Vagina (tissue), 2 donors: Measurements from ENCODE around the gene ACSL1.

Source experiments
- CTCF ChIP-seq, 3 experiments: fragments of 450-650 bp in 2 of 3; fragments of 200-600 bp in 1 of 3; sonication (generic) in 1 of 3; IDR thresholded peaks; one replicate each; pipeline ENCODE4 v1.5.1; 2017 to 2019; ENCODE audit warnings: antibody characterized with exemption in 3 of 3, mild to moderate bottlenecking in 2 of 3, moderate library complexity in 2 of 3
- POLR2A ChIP-seq, 2 donors: fragments of 450-650 bp; IDR thresholded peaks; one replicate each; pipeline ENCODE4 v1.6.1; 2017; ENCODE audit warnings: antibody characterized with exemption in 2 of 2, mild to moderate bottlenecking in 2 of 2, moderate library complexity in 2 of 2
- POLR2AphosphoS5 ChIP-seq, 2 donors: sonication (generic); formaldehyde crosslinking; IDR thresholded peaks; one replicate each; pipeline ENCODE4 v1.9.0; 2017; ENCODE audit warnings: antibody characterized with exemption in 2 of 2, mild to moderate bottlenecking in 2 of 2, low read depth in 1 of 2; ENCODE audit not compliant: insufficient read depth in 1 of 2

- TF ChIP-seq POLR2A (IDR thresholded peaks at IDR 0.05) (no peak), POLR2AphosphoS5 (IDR thresholded peaks at IDR 0.05; ENCODE audit: insufficient read depth in 1 of 2, low read depth in 1 of 2) (no peak), CTCF (IDR thresholded peaks at IDR 0.05) (no peak)
Measured at GRCh38 chr4:184747034-184747830, 78.5 kb downstream of the ACSL1 start.
